Activated T-helper 1 cell treated with anti-CD3 and anti-CD28 coated beads, Interleukin-12 subunit alpha, Interleukin-12 subunit beta, Interleukin-2, Interleukin-4 antibody, amounts not matched to agents 30 ng/mL and 10 ng/mL and 1 ng/mL, durations not matched to agents 14 hours and 24 hours and 36 hours (primary cell): Measurements from ENCODE around the gene CNGA3. TPM values are rescaled to one million over a fixed set of nuclear protein-coding genes. Genes with fewer than 3 reads are reported as not detected.

Experiments
- DNase-seq: peaks from one replicate; pipeline ENCODE4 v3.0.0; 2021; ENCODE audit warnings: low spot score
- H3K27ac Mint-ChIP-seq: one replicate; pipeline ENCODE4 v1.8.0; 2021; ENCODE audit warnings: mild to moderate bottlenecking, mixed read lengths
- H3K27me3 Mint-ChIP-seq: one replicate; pipeline ENCODE4 v1.8.0; 2022; ENCODE audit warnings: mild to moderate bottlenecking, moderate library complexity, mixed read lengths; ENCODE audit not compliant: insufficient read depth
- H3K36me3 Mint-ChIP-seq: one replicate; pipeline ENCODE4 v1.8.0; 2021; ENCODE audit warnings: low read depth, mixed read lengths
- H3K4me1 Mint-ChIP-seq: one replicate; pipeline ENCODE4 v1.8.0; 2021; ENCODE audit warnings: low read depth, mixed read lengths
- H3K4me3 Mint-ChIP-seq: one replicate; pipeline ENCODE4 v1.8.0; 2021; ENCODE audit warnings: mild to moderate bottlenecking, moderate library complexity, mixed read lengths
- H3K9me3 Mint-ChIP-seq: one replicate; pipeline ENCODE4 v1.8.0; 2021; ENCODE audit warnings: mixed read lengths
- intact Hi-C: fragments of 100-400 bp; cut with micrococcal nuclease; formaldehyde crosslinking; loops from one replicate; pipeline ENCODE4 v1.15.1; 2024
- total RNA-seq: library from RNA; stranded (reverse); gene quantifications from 2 replicates; pipeline ENCODE4 v1.2.3, GENCODE V29; 2022

Gene CNGA3
- total RNA-seq, 1 donor from 2014 or later, result not detected

DNA sequence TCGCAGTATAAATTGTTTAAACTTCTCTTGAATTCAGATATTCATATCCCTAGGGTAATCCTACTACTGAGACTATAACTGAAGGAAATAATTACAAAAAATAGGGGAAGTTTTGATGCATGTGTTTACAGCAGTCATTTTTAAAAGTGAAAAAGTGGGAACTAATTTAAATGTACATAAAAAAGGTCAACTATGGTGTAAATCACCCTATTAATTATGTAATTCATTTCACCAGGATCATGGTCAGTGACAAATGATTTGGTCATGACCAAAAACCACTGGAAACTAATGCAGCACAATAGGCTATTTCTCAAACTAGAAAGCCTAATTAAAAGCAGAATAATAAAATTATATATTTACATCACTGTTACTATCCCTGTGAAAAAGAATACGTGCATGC is 5.0 kb upstream of the CNGA3 start:
- intact Hi-C loops, result no loop called here
- DNase-seq, result no peak
- peaks cover 33% of the 10 kb centered on the region for H3K27me3 Mint-ChIP-seq

GRCh38 chr2:98343285-98343684 is 3.0 kb upstream of the CNGA3 start:
- Mint-ChIP-seq H3K36me3 (no peaks in the 10 kb centered on the region), H3K27me3 (peaks cover 46% of the 10 kb centered on the region), H3K9me3 (no peaks in the 10 kb centered on the region), H3K4me1 (peaks cover 4% of the 10 kb centered on the region), H3K27ac (no peak overlapping the region), H3K4me3 (no peak overlapping the region)
- no peak for DNase-seq
- intact Hi-C loops, result no loop called here

More for the DNA sequence above, 5.0 kb upstream of the CNGA3 start:
- Mint-ChIP-seq H3K9me3 (no peaks in the 10 kb centered on the region), H3K4me3 (no peak overlapping the region), H3K36me3 (no peaks in the 10 kb centered on the region), H3K4me1 (peaks cover 3% of the 10 kb centered on the region), H3K27ac (no peak overlapping the region)

DNA sequence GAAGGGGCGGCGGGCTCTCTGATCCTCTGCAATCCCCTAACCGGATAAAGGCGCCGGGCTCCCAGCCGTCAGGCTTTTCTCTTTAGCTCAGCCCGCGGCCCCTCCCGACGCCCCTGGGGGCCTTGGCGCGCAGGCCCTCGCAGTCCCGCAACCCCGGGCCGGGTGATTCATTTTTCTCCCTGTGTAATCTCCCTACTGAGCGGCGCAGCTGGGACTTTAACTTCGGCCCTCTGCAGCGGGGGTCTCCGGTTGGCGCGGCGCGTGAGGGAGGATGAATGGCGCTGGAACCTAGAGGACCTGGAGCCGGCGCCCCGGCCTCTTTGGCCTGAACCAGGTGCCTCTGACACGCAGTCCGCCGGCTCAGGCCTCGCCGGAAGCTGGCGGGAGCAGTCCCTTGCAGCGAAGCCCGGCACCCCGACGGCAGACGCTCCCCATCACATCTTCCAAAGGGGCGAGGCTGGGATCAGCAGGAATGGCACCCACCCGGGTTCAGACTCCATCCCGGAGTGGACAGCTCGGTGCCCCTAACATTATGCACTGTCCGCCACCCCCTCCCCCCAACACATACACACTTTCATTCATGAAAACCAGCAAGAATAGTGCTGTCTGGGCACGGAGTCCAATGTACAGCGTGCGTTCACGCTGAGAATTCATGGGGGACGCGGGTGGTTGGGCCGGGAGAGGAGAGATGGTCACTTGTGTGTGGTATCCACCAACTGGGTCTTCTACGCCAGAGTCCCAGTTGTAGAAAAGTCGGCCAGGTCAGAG is 1.2 kb downstream of the CNGA3 start:
- peaks cover 66% of the 10 kb centered on the region for H3K27me3 Mint-ChIP-seq
- peaks cover 4% of the 10 kb centered on the region for H3K4me1 Mint-ChIP-seq
- intact Hi-C loops, result no loop called here
- no peaks in the 10 kb centered on the region for H3K9me3 Mint-ChIP-seq
- no peak for DNase-seq
- no peaks in the 10 kb centered on the region for H3K36me3 Mint-ChIP-seq
- H3K27ac Mint-ChIP-seq, result no peak overlapping the region
- H3K4me3 Mint-ChIP-seq, result no peak overlapping the region

DNA sequence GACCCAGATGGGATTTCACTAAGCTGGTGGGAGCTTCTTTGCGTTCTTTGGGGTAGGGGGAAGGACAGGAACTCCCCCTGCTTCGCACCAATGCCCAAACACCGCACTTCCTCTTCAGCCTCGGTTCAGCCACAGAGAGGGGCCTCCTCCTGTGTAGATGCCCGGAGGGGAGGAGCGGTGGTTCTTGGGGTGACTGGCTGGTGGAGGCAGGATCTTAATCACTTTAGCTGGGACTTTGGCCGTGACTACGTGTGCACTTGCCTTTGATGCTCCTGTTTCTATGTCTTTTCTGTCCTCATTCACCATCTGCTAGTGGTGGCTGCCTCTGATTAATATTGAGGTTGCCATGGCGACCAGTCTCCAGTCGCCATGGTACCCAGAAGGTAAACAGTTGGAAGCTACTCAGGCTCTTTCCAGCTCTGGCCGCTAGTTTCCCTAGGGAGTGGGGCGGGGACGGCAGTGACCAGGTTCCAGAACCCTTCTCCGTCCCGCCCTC is 1.9 kb downstream of the CNGA3 start:
- H3K4me3 Mint-ChIP-seq, result no peak overlapping the region
- H3K9me3 Mint-ChIP-seq, result no peaks in the 10 kb centered on the region
- DNase-seq, result no peak
- peaks cover 62% of the 10 kb centered on the region for H3K27me3 Mint-ChIP-seq
- peaks cover 4% of the 10 kb centered on the region for H3K4me1 Mint-ChIP-seq
- H3K36me3 Mint-ChIP-seq, result no peaks in the 10 kb centered on the region
- H3K27ac Mint-ChIP-seq, result no peak overlapping the region
- intact Hi-C loops, result no loop called here

DNA sequence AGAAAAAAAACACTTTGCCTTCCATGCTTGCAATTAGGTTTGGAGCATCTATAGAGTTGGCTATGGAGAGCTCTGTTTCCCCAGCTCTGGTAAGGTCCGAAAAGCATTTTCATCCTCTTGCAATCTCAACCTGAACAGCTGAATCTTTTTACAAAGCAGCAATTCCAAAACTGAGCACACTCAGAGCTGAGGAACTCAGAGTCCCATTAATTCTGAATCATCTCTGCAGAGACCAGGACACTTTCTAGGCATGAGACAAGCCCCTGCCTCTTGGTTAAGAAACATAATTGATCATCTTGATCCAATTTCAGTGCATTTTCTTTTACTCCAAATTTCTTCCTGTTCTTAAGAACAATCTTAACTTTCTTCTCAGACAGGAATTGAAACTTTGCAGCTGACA is 4.2 kb downstream of the CNGA3 start:
- H3K4me1 Mint-ChIP-seq, result peaks cover 4% of the 10 kb centered on the region
- intact Hi-C loops, result no loop called here
- DNase-seq, result no peak
- no peak overlapping the region for H3K27ac Mint-ChIP-seq
- H3K4me3 Mint-ChIP-seq, result no peak overlapping the region
- no peaks in the 10 kb centered on the region for H3K36me3 Mint-ChIP-seq
- no peaks in the 10 kb centered on the region for H3K9me3 Mint-ChIP-seq
- H3K27me3 Mint-ChIP-seq, result peaks cover 46% of the 10 kb centered on the region

- no peak for DNase-seq
- Mint-ChIP-seq H3K9me3 (no peaks in the 10 kb centered on the region), H3K27me3 (peaks cover 10% of the 10 kb centered on the region), H3K27ac (no peak overlapping the region), H3K4me1 (no peaks in the 10 kb centered on the region), H3K4me3 (no peak overlapping the region), H3K36me3 (no peaks in the 10 kb centered on the region)
- intact Hi-C loops, result no loop called here
Measured at GRCh38 chr2:98355881-98356280, 9.6 kb downstream of the CNGA3 start.

- no peaks in the 10 kb centered on the region for H3K9me3 Mint-ChIP-seq
- intact Hi-C loops, result no loop called here
- H3K27me3 Mint-ChIP-seq, result peaks cover 5% of the 10 kb centered on the region
- H3K27ac Mint-ChIP-seq, result no peak overlapping the region
- DNase-seq, result no peak
- H3K4me3 Mint-ChIP-seq, result no peak overlapping the region
- H3K36me3 Mint-ChIP-seq, result no peaks in the 10 kb centered on the region
- H3K4me1 Mint-ChIP-seq, result no peaks in the 10 kb centered on the region
Measured at GRCh38 chr2:98356729-98357128, 10.5 kb downstream of the CNGA3 start.

- Mint-ChIP-seq H3K9me3 (no peaks in the 10 kb centered on the region), H3K4me1 (no peaks in the 10 kb centered on the region), H3K4me3 (no peak overlapping the region), H3K27ac (no peak overlapping the region), H3K27me3 (peaks cover 5% of the 10 kb centered on the region), H3K36me3 (no peaks in the 10 kb centered on the region)
- intact Hi-C loops, result no loop called here
- no peak for DNase-seq
Measured at GRCh38 chr2:98357849-98358248, 11.6 kb downstream of the CNGA3 start.

GRCh38 chr2:98359986-98360385 is 13.7 kb downstream of the CNGA3 start:
- no peak overlapping the region for H3K27ac Mint-ChIP-seq
- no peaks in the 10 kb centered on the region for H3K36me3 Mint-ChIP-seq
- H3K4me1 Mint-ChIP-seq, result no peaks in the 10 kb centered on the region
- intact Hi-C loops, result no loop called here
- no peak for DNase-seq
- H3K4me3 Mint-ChIP-seq, result no peak overlapping the region
- peaks cover 5% of the 10 kb centered on the region for H3K27me3 Mint-ChIP-seq
- H3K9me3 Mint-ChIP-seq, result no peaks in the 10 kb centered on the region

GRCh38 chr2:98367721-98368120 is 21.5 kb downstream of the CNGA3 start:
- intact Hi-C loops, result no loop called here
- DNase-seq, result no peak
- no peaks in the 10 kb centered on the region for H3K36me3 Mint-ChIP-seq
- no peak overlapping the region for H3K27ac Mint-ChIP-seq
- H3K27me3 Mint-ChIP-seq, result peaks cover 2% of the 10 kb centered on the region
- H3K4me3 Mint-ChIP-seq, result no peak overlapping the region
- no peaks in the 10 kb centered on the region for H3K4me1 Mint-ChIP-seq
- H3K9me3 Mint-ChIP-seq, result peaks cover 3% of the 10 kb centered on the region

GRCh38 chr2:98369710-98370239 is 23.5 kb downstream of the CNGA3 start:
- intact Hi-C loops, result no loop called here
- Mint-ChIP-seq H3K9me3 (peaks cover 3% of the 10 kb centered on the region), H3K27ac (no peak overlapping the region), H3K36me3 (no peaks in the 10 kb centered on the region), H3K27me3 (peaks cover 4% of the 10 kb centered on the region), H3K4me1 (no peaks in the 10 kb centered on the region), H3K4me3 (no peak overlapping the region)
- no peak for DNase-seq

GRCh38 chr2:98372121-98372520 is 25.9 kb downstream of the CNGA3 start:
- peaks cover 11% of the 10 kb centered on the region for H3K27me3 Mint-ChIP-seq
- intact Hi-C loops, result no loop called here
- H3K27ac Mint-ChIP-seq, result no peak overlapping the region
- no peaks in the 10 kb centered on the region for H3K4me1 Mint-ChIP-seq
- H3K36me3 Mint-ChIP-seq, result no peaks in the 10 kb centered on the region
- H3K4me3 Mint-ChIP-seq, result no peak overlapping the region
- peaks cover 3% of the 10 kb centered on the region for H3K9me3 Mint-ChIP-seq
- DNase-seq, result no peak

- Mint-ChIP-seq H3K36me3 (no peaks in the 10 kb centered on the region), H3K9me3 (peaks cover 3% of the 10 kb centered on the region), H3K27ac (no peak overlapping the region), H3K4me1 (no peaks in the 10 kb centered on the region), H3K27me3 (peaks cover 11% of the 10 kb centered on the region), H3K4me3 (no peak overlapping the region)
- DNase-seq, result no peak
- intact Hi-C loops, result no loop called here
Measured at GRCh38 chr2:98372579-98372978, 26.3 kb downstream of the CNGA3 start.
